H9 (cell line): Measurements from ENCODE around the gene PPM1G. TPM values are rescaled to one million over a fixed set of nuclear protein-coding genes. Genes with fewer than 3 reads are reported as not detected.

Source experiments
- DNase-seq: peaks from one replicate; pipeline ENCODE4 v3.0.0-alpha.2; 2017
- H2AFZ ChIP-seq: one replicate; pipeline ENCODE4 v1.6.1; 2013; ENCODE audit warnings: mild to moderate bottlenecking, low read length, control low read depth, moderate library complexity
- H2AK5ac ChIP-seq: 2 replicates; pipeline ENCODE4 v1.6.1; 2013; ENCODE audit warnings: low read length, control low read depth, mixed read lengths; ENCODE audit not compliant: insufficient read length
- H2BK120ac ChIP-seq: one replicate; pipeline ENCODE4 v1.6.1; 2013; ENCODE audit warnings: low read depth, mild to moderate bottlenecking, low read length, control low read depth, inconsistent platforms; ENCODE audit not compliant: poor library complexity, severe bottlenecking
- H2BK12ac ChIP-seq: 2 replicates; pipeline ENCODE4 v1.6.1; 2013; ENCODE audit warnings: low read length, control low read depth, mixed read lengths, low read depth; ENCODE audit not compliant: insufficient read length
- H2BK15ac ChIP-seq: 2 replicates; pipeline ENCODE4 v1.6.1; 2013; ENCODE audit warnings: low read depth, low read length, control low read depth
- H2BK20ac ChIP-seq: one replicate; pipeline ENCODE4 v1.6.1; 2013; ENCODE audit warnings: low read depth, mild to moderate bottlenecking, low read length, control low read depth, inconsistent platforms; ENCODE audit not compliant: poor library complexity, severe bottlenecking
- H2BK5ac ChIP-seq: 2 replicates; pipeline ENCODE4 v1.6.1; 2013; ENCODE audit warnings: low read length, control low read depth, mixed read lengths; ENCODE audit not compliant: insufficient read length
- H3K14ac ChIP-seq: 2 replicates; pipeline ENCODE4 v1.6.1; 2013; ENCODE audit warnings: low read length, control low read depth; ENCODE audit not compliant: insufficient read depth
- H3K18ac ChIP-seq: 2 replicates; pipeline ENCODE4 v1.6.1; 2013; ENCODE audit warnings: low read depth, mild to moderate bottlenecking, mixed read lengths, low read length, control low read depth; ENCODE audit not compliant: insufficient read length
- H3K23ac ChIP-seq: 2 replicates; pipeline ENCODE4 v1.6.1; 2013; ENCODE audit warnings: low read length, control low read depth, mixed read lengths, low read depth; ENCODE audit not compliant: insufficient read length
- H3K23me2 ChIP-seq: 2 replicates; pipeline ENCODE4 v1.6.1; 2013; ENCODE audit warnings: low read depth, mild to moderate bottlenecking, mixed read lengths, low read length, control low read depth; ENCODE audit not compliant: insufficient read length, poor library complexity, severe bottlenecking
- H3K27ac ChIP-seq: 2 replicates; pipeline ENCODE4 v1.5.1; 2013; ENCODE audit warnings: low read length, control low read depth, mixed read lengths, low read depth; ENCODE audit not compliant: insufficient read length
- H3K27me3 ChIP-seq: 2 replicates; pipeline ENCODE4 v1.6.1; 2013; ENCODE audit warnings: low read length, control low read depth, inconsistent platforms; ENCODE audit not compliant: insufficient read depth
- H3K4ac ChIP-seq: 2 replicates; pipeline ENCODE4 v1.6.1; 2013; ENCODE audit warnings: low read depth, mild to moderate bottlenecking, control low read depth, inconsistent platforms, low read length, moderate library complexity
- H3K4me1 ChIP-seq: 2 replicates; pipeline ENCODE4 v1.6.1; 2013; ENCODE audit warnings: low read length, control low read depth, inconsistent platforms; ENCODE audit not compliant: insufficient read depth
- H3K4me2 ChIP-seq: 2 replicates; pipeline ENCODE4 v1.6.1; 2013; ENCODE audit warnings: low read length, control low read depth, mixed read lengths; ENCODE audit not compliant: insufficient read length, insufficient read depth
- H3K56ac ChIP-seq: 2 replicates; pipeline ENCODE4 v1.6.1; 2013; ENCODE audit warnings: low read depth, mild to moderate bottlenecking, mixed read lengths, low read length, control low read depth; ENCODE audit not compliant: insufficient read length
- H3K79me1 ChIP-seq: 2 replicates; pipeline ENCODE4 v1.6.1; 2013; ENCODE audit warnings: low read depth, mild to moderate bottlenecking, moderate library complexity, low read length, control low read depth, inconsistent platforms; ENCODE audit not compliant: insufficient read depth, poor library complexity, severe bottlenecking
- H3K79me2 ChIP-seq: 2 replicates; pipeline ENCODE4 v1.6.1; 2013; ENCODE audit warnings: low read length, control low read depth, inconsistent platforms; ENCODE audit not compliant: insufficient read depth
- H3K9ac ChIP-seq: 2 replicates; pipeline ENCODE4 v1.6.1; 2013; ENCODE audit warnings: low read length, control low read depth, mixed read lengths; ENCODE audit not compliant: insufficient read length; ENCODE audit errors: extremely low read depth
- H3K9me3 ChIP-seq: one replicate; pipeline ENCODE4 v1.6.1; 2013; ENCODE audit warnings: low read depth, low read length, inconsistent platforms; ENCODE audit not compliant: control insufficient read depth
- H3T11ph ChIP-seq: one replicate; pipeline ENCODE4 v1.6.1; 2013; ENCODE audit warnings: mild to moderate bottlenecking, low read length, control low read depth, inconsistent platforms
- H4K20me1 ChIP-seq: one replicate; pipeline ENCODE4 v1.6.1; 2013; ENCODE audit not compliant: control insufficient read depth, insufficient read length, insufficient read depth
- H4K5ac ChIP-seq: 2 replicates; pipeline ENCODE4 v1.6.1; 2013; ENCODE audit warnings: low read depth, mild to moderate bottlenecking, mixed read lengths, low read length, control low read depth; ENCODE audit not compliant: insufficient read length
- H4K8ac ChIP-seq: replicated peaks from 2 replicates; pipeline ENCODE4 v1.6.1; 2013; ENCODE audit warnings: low read length, control low read depth, mixed read lengths, low read depth; ENCODE audit not compliant: insufficient read length
- H4K91ac ChIP-seq: 2 replicates; pipeline ENCODE4 v1.6.1; 2013; ENCODE audit warnings: low read depth, mild to moderate bottlenecking, moderate library complexity, mixed read lengths, low read length, control low read depth; ENCODE audit not compliant: insufficient read length
- H3K27ac Mint-ChIP-seq, 3 experiments: 2 replicates in 2 of 3; 3 replicates in 1 of 3; pipeline ENCODE4 v1.8.0; 2020 to 2021; ENCODE audit warnings: mixed read lengths in 3 of 3, mild to moderate bottlenecking in 1 of 3, moderate library complexity in 1 of 3
- H3K27me3 Mint-ChIP-seq: 2 replicates; pipeline ENCODE4 v1.8.0; 2021; ENCODE audit warnings: low read depth, mild to moderate bottlenecking, moderate library complexity, mixed read lengths
- H3K36me3 Mint-ChIP-seq, 3 experiments: 2 replicates in 2 of 3; 3 replicates in 1 of 3; pipeline ENCODE4 v1.8.0; 2020 to 2021; ENCODE audit warnings: low read depth in 3 of 3, mixed read lengths in 3 of 3; ENCODE audit not compliant: insufficient read depth in 1 of 3
- H3K4me1 Mint-ChIP-seq, 2 experiments: 2 replicates each; pipeline ENCODE4 v1.8.0; 2020; ENCODE audit warnings: mixed read lengths in 2 of 2
- H3K4me3 Mint-ChIP-seq, 2 experiments: 2 replicates in 1 of 2; 3 replicates in 1 of 2; pipeline ENCODE4 v1.8.0; 2020 to 2021; ENCODE audit warnings: mild to moderate bottlenecking in 2 of 2, mixed read lengths in 2 of 2, moderate library complexity in 1 of 2
- H3K9me3 Mint-ChIP-seq, 2 experiments: 2 replicates in 1 of 2; 3 replicates in 1 of 2; pipeline ENCODE4 v1.8.0; 2020; ENCODE audit warnings: mild to moderate bottlenecking in 2 of 2, mixed read lengths in 2 of 2, moderate library complexity in 1 of 2
- CTCF ChIP-seq: fragments of 200-600 bp; sonication (generic); conservative IDR thresholded peaks from 3 replicates; pipeline ENCODE4 v1.8.0; 2021; ENCODE audit warnings: antibody characterized with exemption, mild to moderate bottlenecking
- total RNA-seq: library from RNA; stranded (reverse); gene quantifications from 2 replicates; pipeline ENCODE4 v1.2.1, GENCODE V29; 2021

Gene PPM1G
- total RNA-seq, 1 experiment from 2014 or later, result 146 TPM

GRCh38 chr2:27431395-27431794 lies 22.0 kb upstream of the PPM1G start:
- Histone ChIP-seq H4K5ac (no peak overlapping the region), H3K56ac (no peak overlapping the region), H3K23me2 (peaks cover 3% of the 10 kb centered on the region), H3K4me1 (no peaks in the 10 kb centered on the region), H3K79me1 (peaks cover 6% of the 10 kb centered on the region), H3K27ac (no peak overlapping the region), H4K20me1 (no peaks in the 10 kb centered on the region), H2BK120ac (no peak overlapping the region), H2BK5ac (no peak overlapping the region), H3K9ac (no peak overlapping the region), H3K4me2 (no peak overlapping the region), H2BK15ac (no peak overlapping the region), H2BK12ac (no peak overlapping the region), H4K91ac (no peak overlapping the region), H3K79me2 (peaks cover 6% of the 10 kb centered on the region; the same call in 1 of the 2 replicates), H2AFZ (no peak overlapping the region), H3K18ac (no peak overlapping the region), H3K4ac (no peak overlapping the region), H2BK20ac (no peak overlapping the region), H3K14ac (no peak overlapping the region), H3T11ph (no peak overlapping the region), H3K23ac (no peak overlapping the region), H3K27me3 (no peaks in the 10 kb centered on the region), H4K8ac (no peak overlapping the region), H2AK5ac (no peak overlapping the region), H3K9me3 (no peaks in the 10 kb centered on the region)
- no peak overlapping the region for H3K4me3 Mint-ChIP-seq
- H3K36me3 Mint-ChIP-seq, result peaks cover 25 to 42% (median 34%) of the 10 kb centered on the region in 3 experiments; a peak in 6 of 7 replicates
- H3K4me1 Mint-ChIP-seq, result peaks cover 18 to 20% of the 10 kb centered on the region in 2 experiments
- no peak overlapping the region; a peak in 1 of 7 replicates for H3K27ac Mint-ChIP-seq
- DNase-seq, result no peak
- no peaks in the 10 kb centered on the region; the same call in 1 of the 2 replicates for H3K27me3 Mint-ChIP-seq
- no peaks in the 10 kb centered on the region for H3K9me3 Mint-ChIP-seq
- no peak for TF ChIP-seq CTCF
